ENCODE data around the gene PUDP.

GRCh38 chrX:7117587-7117986 is 30.4 kb downstream of the PUDP start:
- TF ChIP-seq POLR2AphosphoS5 (IDR thresholded peaks at IDR 0.05; ENCODE audit: borderline replicate concordance, low read depth, low read length) (no peak), EZH2 (IDR thresholded peaks at IDR 0.05) (no peak), FOXP2 (optimal IDR thresholded peaks at IDR 0.05; ENCODE audit: control extremely low read depth, extremely low read length, insufficient read depth) (no peak)

Measured in SK-N-MC (cell line).